Liver (tissue), 3 donors: ENCODE measurements around the gene MFSD6.
A peak's percentile ranks its signal among the peaks of the same experiment; 100 is the strongest.

Experiments used
- ATF3 ChIP-seq: IDR thresholded peaks from 2 replicates; pipeline ENCODE4 v1.6.1; 2016; ENCODE audit warnings: antibody characterized with exemption
- CTCF ChIP-seq: fragments of 150-350 bp; IDR thresholded peaks from 2 replicates; pipeline ENCODE4 v1.5.1; 2017; ENCODE audit warnings: improper control_type of control experiment, low read depth, low read length; ENCODE audit not compliant: missing input control
- GABPA ChIP-seq, 2 donors: IDR thresholded peaks in 1 of 2; conservative IDR thresholded peaks in 1 of 2; 2 replicates each; pipeline ENCODE4 v1.6.1; 2016; ENCODE audit warnings: antibody characterized with exemption in 2 of 2, mild to moderate bottlenecking in 1 of 2, moderate library complexity in 1 of 2
- HNF4A ChIP-seq, 2 donors: conservative IDR thresholded peaks; 2 replicates each; pipeline ENCODE4 v1.6.1; 2016; ENCODE audit warnings: antibody characterized with exemption in 2 of 2, mild to moderate bottlenecking in 2 of 2
- MAX ChIP-seq: IDR thresholded peaks from 2 replicates; pipeline ENCODE4 v1.6.1; 2016; ENCODE audit warnings: antibody characterized with exemption
- REST ChIP-seq: IDR thresholded peaks from 2 replicates; pipeline ENCODE4 v1.6.1; 2016; ENCODE audit warnings: antibody characterized with exemption, mild to moderate bottlenecking
- RXRA ChIP-seq, 2 donors: IDR thresholded peaks; 2 replicates each; pipeline ENCODE4 v1.6.1; 2017 to 2018; ENCODE audit warnings: antibody characterized with exemption in 2 of 2, mild to moderate bottlenecking in 1 of 2
- SP1 ChIP-seq: IDR thresholded peaks from 2 replicates; pipeline ENCODE4 v1.6.1; 2018; ENCODE audit warnings: antibody characterized with exemption, mild to moderate bottlenecking
- TAF1 ChIP-seq: conservative IDR thresholded peaks from 2 replicates; pipeline ENCODE4 v1.6.1; 2016; ENCODE audit warnings: antibody characterized with exemption, mild to moderate bottlenecking
- ZBTB33 ChIP-seq: IDR thresholded peaks from 2 replicates; pipeline ENCODE4 v1.6.1; 2016; ENCODE audit warnings: antibody characterized with exemption
- donor health status: healthy.
- donor health status: healthy.

GRCh38 chr2:190362894-190363293, 45.3 kb upstream of the MFSD6 start:
- TF ChIP-seq CTCF (no peak), ATF3 (no peak), RXRA (IDR thresholded peaks at IDR 0.05) (no peak), ZBTB33 (no peak), REST (no peak), TAF1 (no peak), HNF4A (conservative IDR thresholded peaks at IDR 0.05) (peak; percentile 60 to 82), GABPA (IDR thresholded peaks at IDR 0.05 in 1 of 2, conservative IDR thresholded peaks at IDR 0.05 in 1 of 2) (no peak), SP1 (no peak), MAX (no peak)
